HuH-7 (cell line): ENCODE measurements around the gene PPP1R12C.
"Not testable (repeated sequence)": the region's sequence is repeated elsewhere in the genome, so short reads cannot be mapped to it uniquely, and the experiment has no call there.

Source experiments
- DNase-seq: peaks from one replicate; pipeline ENCODE4 v3.0.0; 2011; ENCODE audit warnings: low spot score

PPP1R12C gene

GRCh38 chr19:55071913-55072312, 45.5 kb downstream of the PPP1R12C start:
- DNase-seq = no peak

DNA sequence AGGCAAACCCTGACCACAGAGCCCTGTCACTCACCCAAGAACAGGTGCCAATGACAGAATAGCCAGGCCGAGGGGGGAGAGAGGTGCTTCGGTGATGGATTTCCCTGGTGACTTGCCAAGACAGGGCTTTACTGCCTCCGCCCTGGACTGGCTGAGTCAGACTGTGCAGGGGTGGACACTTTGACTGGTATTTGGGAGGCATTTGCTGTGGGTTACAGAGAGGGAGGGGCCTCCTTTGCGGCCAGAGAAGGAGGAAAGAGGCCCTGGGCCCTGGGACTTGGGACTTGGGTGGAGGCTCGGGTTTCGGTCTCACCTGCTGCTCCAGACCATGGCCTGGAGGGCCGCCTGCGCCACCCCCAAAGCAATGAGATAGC, 46.3 kb downstream of the PPP1R12C start:
- no peak for DNase-seq

GRCh38 chr19:55070466-55071128, 46.8 kb downstream of the PPP1R12C start:
- DNase-seq = no peak

DNA sequence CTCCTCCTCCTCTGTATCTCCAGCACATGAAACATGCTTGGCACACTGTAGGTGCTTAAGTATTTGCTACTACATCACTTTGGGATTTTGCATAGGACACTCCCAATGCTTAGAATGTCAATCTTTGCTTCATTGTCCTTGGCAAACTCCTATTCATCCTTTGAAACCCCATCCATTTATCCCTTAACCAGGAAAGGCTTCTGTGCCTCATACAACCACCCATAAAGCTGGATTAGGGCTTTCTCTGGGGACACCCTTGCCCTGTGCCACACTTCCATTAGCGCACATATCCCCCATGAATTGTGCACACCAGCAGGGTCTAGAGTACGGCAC, 47.6 kb downstream of the PPP1R12C start:
- no peak for DNase-seq

DNA sequence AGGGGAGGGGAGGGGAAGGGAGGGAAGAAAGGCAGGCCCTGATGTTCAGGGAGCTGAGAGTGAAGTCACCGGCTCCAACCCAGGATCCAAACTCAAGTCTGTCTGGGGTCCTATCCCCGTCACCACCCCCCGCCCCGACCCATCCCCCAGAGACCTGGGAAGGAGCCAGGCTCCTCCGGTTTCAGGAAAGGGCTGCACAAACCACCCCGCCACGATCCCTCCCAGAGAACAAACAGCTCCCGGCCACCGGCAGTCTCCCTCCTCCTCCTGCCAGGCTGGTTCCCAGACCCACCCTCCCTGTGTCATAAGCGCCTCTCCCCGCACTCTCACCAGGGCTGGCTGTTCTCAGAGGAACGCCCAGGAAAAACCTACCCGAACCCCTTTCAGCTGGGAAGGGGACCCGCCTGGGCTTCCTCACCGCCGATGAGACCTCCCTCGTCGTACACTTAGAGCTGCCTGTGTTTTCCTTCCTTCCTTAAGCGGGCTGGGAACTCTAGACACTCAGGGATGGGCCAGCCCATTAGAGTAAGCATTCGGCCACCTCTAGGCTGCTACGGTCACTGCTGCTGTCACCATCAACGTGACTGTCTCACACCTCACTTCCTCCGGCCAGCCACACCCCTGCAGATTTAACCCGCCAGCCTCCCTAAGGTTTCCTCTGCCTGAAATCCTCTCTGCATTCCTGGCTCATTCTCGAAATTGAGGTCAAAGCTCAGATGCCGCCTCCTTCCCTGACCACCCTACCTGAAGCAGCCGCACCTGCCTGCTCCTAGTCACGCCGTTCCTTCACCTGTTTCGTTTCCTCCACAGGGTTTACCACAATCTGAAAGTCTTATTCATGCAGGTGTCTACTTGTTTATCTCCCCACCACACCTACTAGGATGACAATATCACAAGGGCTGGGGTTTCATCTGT, 48.2 kb downstream of the PPP1R12C start:
- peak; percentile 67 for DNase-seq

DNA sequence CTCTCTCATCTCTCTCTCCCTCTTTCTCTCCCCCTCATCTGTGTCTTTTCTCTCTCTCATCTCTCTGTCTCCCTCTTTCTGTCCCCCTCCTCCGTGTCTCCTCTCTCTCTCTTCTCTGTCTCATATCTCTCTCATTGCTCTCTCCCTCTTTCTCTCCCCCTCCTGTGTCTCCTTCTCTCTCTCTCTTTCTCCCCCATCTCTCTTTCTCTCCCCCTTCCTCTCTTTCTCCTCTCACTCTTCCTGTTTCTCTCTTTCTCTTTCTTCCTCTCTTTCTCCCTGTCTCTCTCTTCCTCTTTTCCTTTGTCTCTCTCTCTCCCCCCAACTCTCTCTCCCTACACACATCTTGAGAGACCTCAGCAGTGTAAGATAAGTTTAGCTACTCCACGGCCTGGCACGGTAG, 49.6 kb downstream of the PPP1R12C start:
- no peak for DNase-seq

- no peak for DNase-seq
These were observed 51.2 kb downstream of the PPP1R12C start for GRCh38 chr19:55066107-55066709.

GRCh38 chr19:55065516-55065915, 51.9 kb downstream of the PPP1R12C start:
- not testable (repeated sequence) for DNase-seq

- no peak for DNase-seq
These were observed 54.0 kb downstream of the PPP1R12C start for GRCh38 chr19:55063492-55063843.

- DNase-seq = peak; percentile 97
These were observed 54.5 kb downstream of the PPP1R12C start, which contains the start of gene RDH13 for GRCh38 chr19:55062735-55063491. Gene RDH13, minus strand, starts transcription at chr19:55063148. Its CDS starts 116 bp downstream, at chr19:55063032.

- DNase-seq = not testable (repeated sequence)
These were observed 57.1 kb downstream of the PPP1R12C start for GRCh38 chr19:55060287-55060686.

DNA sequence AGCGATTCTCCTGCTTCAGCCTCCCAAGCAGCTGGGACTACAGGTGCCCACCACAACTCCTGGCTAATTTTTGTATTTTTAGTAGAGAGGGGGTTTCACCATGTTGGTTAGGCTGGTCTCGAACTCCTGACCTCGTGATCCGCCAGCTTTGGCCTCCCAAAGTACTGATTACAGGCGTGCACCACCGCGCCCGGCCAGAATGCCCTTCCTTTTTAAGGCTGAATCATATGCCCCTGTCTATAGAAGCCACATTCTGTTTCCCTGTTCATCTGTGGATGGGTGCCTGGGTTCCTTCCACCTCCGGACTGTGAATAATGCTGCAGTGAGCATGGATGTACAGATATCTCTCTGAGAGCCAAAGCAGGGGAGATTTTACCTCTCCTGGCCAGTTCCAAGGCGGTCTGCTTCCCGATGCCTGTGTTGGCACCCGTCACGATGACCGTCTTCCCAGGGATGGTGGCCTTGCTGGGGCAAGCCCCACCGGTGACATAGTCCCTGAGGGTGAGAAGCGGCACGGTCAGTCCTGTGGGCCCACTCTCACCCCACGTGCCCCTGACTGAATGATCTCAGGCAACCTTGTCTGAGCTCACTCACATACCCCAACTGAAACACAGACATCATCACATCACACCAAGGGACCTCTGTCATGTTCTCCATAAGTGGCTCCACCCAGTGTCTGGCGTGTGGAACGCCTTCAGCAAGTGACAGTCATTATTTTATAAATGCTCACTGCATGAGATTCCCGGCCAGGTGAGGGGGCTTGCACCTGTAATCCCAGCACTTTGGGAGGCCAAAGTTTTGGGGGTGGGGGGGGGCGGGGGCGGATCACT, 58.4 kb downstream of the PPP1R12C start:
- no peak for DNase-seq

- no peak for DNase-seq
These were observed 60.6 kb downstream of the PPP1R12C start for GRCh38 chr19:55056827-55057226.

GRCh38 chr19:55053735-55054134, 63.7 kb downstream of the PPP1R12C start:
- DNase-seq = no peak

- no peak for DNase-seq
These were observed 66.5 kb downstream of the PPP1R12C start for GRCh38 chr19:55050749-55051532.

DNA sequence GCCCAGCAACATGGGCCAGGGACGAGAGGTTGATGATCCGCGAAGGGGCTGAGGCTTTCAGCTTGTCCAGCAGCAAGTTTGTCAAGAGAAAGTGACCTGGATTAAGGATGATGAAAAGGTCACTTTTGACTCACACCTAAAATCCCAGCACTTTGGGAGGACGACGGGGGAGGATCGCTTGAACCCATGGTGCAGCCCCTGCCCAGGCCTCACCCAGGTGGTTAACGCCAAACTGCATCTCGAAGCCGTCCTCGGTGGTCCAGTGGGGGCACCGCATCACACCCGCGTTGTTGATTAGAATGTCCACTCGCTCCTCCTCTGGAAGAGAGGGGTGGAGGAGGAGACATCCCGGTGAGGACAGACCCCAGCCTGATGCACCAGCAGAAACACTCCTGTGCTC, 69.0 kb downstream of the PPP1R12C start:
- no peak for DNase-seq

GRCh38 chr19:55047951-55048350, 69.5 kb downstream of the PPP1R12C start:
- DNase-seq = no peak

DNA sequence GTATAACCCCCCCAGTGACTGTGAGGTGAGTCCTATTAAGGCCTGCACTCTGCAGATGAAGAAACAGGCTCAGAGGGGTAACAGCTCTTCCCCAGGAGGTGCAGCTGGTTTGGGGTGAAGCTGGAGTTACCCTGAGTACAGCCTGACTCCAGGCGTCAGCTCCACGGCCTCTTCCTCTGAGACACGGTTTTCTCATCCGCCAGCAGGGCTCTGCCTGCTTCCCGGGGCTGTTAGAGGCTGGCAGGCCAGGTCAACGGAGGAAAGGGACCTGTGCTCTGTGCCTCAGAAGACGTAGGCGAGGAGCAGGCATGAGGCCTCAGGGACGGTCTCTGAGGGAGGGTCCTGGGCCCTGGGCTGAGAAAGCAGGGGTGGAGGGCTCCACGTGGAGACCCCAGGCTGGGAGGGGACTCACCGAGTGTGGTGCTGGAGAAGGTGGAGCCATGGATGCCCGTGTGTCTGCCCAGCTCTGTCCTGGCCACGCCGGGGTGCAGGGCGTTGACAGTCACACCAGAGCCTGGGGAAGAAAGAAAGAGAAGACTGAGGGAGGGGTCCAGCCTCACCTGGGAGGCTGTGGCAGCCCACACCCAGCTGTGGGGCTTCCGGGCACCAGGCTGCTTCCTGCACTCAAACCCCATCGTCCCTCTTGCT, 70.3 kb downstream of the PPP1R12C start:
- DNase-seq = no peak

GRCh38 chr19:55044771-55045716, 72.4 kb downstream of the PPP1R12C start:
- no peak for DNase-seq
